ELF-1 (cell line): ENCODE data around the gene ADORA1.

ENCODE experiments used
- DNase-seq: peaks from one replicate; pipeline ENCODE4 v3.0.0-alpha.2; 2016; ENCODE audit warnings: low read depth, low spot score

The ADORA1 gene

GRCh38 chr1:203127666-203128430 is at the start of gene ADORA1:
TSS of gene ADORA1 (plus strand) at chr1:203127726. CDS start at chr1:203128842, 1,116 bp downstream.
- peak; percentile 86 for DNase-seq

- DNase-seq: no peak
These were observed 49.6 kb upstream of the ADORA1 start for GRCh38 chr1:203077956-203078355.

GRCh38 chr1:203078478-203078877 is 49.0 kb upstream of the ADORA1 start:
- DNase-seq: no peak

- no peak for DNase-seq
These were observed 47.1 kb upstream of the ADORA1 start for GRCh38 chr1:203080456-203080855.

- DNase-seq: no peak
These were observed 45.9 kb upstream of the ADORA1 start for GRCh38 chr1:203081465-203082230.

- no peak for DNase-seq
These were observed 45.4 kb upstream of the ADORA1 start for GRCh38 chr1:203082231-203082505.

- no peak for DNase-seq
These were observed 44.7 kb upstream of the ADORA1 start for GRCh38 chr1:203082571-203083462.

- no peak for DNase-seq
These were observed 44.0 kb upstream of the ADORA1 start for GRCh38 chr1:203083463-203083921.

- peak; percentile 38 for DNase-seq
These were observed 42.7 kb upstream of the ADORA1 start for GRCh38 chr1:203084588-203085527.

- DNase-seq: no peak
These were observed 41.8 kb upstream of the ADORA1 start, which contains the start of gene MYOG for GRCh38 chr1:203085528-203086406. TSS of gene MYOG (minus strand) at chr1:203086012. CDS start at chr1:203085961, 51 bp downstream.

- no peak for DNase-seq
These were observed 40.3 kb upstream of the ADORA1 start for GRCh38 chr1:203086992-203087763.

GRCh38 chr1:203088441-203088840 is 39.1 kb upstream of the ADORA1 start:
- DNase-seq: no peak

- DNase-seq: no peak
These were observed 38.4 kb upstream of the ADORA1 start for GRCh38 chr1:203089001-203089650.

GRCh38 chr1:203089651-203090045 is 37.9 kb upstream of the ADORA1 start:
- no peak for DNase-seq

GRCh38 chr1:203090421-203091198 is 36.9 kb upstream of the ADORA1 start:
- DNase-seq: peak; percentile 54

GRCh38 chr1:203091199-203091477 is 36.4 kb upstream of the ADORA1 start:
- no peak for DNase-seq

- DNase-seq: no peak
These were observed 35.7 kb upstream of the ADORA1 start for GRCh38 chr1:203091761-203092330.
